SK-N-SH treated with all-trans-retinoic acid at 6 μM for 48 hours (cell line): ENCODE results near the gene EPB41L2.

Experiments used
- ATAC-seq: fragments of 200-7000 bp; cut with Tn5 transposase; 3 replicates; pipeline ENCODE4 v1.9.1; 2020; ENCODE audit warnings: mild to moderate bottlenecking, moderate library complexity
- ARNTL ChIP-seq: fragments of 450-650 bp; formaldehyde crosslinking; IDR thresholded peaks from 2 replicates; pipeline ENCODE4 v1.5.0; 2020; ENCODE audit warnings: low read depth, mild to moderate bottlenecking, moderate library complexity, borderline replicate concordance
- CSDC2 ChIP-seq: fragments of 250-450 bp; sonication (Bioruptor Pico); IDR thresholded peaks from 2 replicates; pipeline ENCODE4 v1.5.0; 2020; ENCODE audit warnings: mild to moderate bottlenecking, moderate library complexity
- ESRRG ChIP-seq: fragments of 250-450 bp; sonication (Bioruptor Pico); IDR thresholded peaks from 2 replicates; pipeline ENCODE4 v1.6.1; 2021; ENCODE audit warnings: mild to moderate bottlenecking
- GLIS3 ChIP-seq: fragments of 250-450 bp; sonication (Bioruptor Pico); IDR thresholded peaks from 2 replicates; pipeline ENCODE4 v1.5.0; 2020; ENCODE audit warnings: mild to moderate bottlenecking, moderate library complexity
- ISL1 ChIP-seq: fragments of 250-450 bp; sonication (Bioruptor Pico); IDR thresholded peaks from 2 replicates; pipeline ENCODE4 v2.1.2; 2022; ENCODE audit warnings: mild to moderate bottlenecking, moderate library complexity
- OSR1 ChIP-seq: fragments of 250-450 bp; sonication (Bioruptor Pico); IDR thresholded peaks from 2 replicates; pipeline ENCODE4 v1.8.0; 2022; ENCODE audit warnings: moderate library complexity, mild to moderate bottlenecking, inconsistent platforms
- PPARA ChIP-seq: fragments of 250-450 bp; sonication (Bioruptor Pico); IDR thresholded peaks from 2 replicates; pipeline ENCODE4 v1.5.0; 2020; ENCODE audit warnings: mild to moderate bottlenecking, borderline replicate concordance
- RARB ChIP-seq: fragments of 250-450 bp; sonication (Bioruptor Pico); IDR thresholded peaks from 2 replicates; pipeline ENCODE4 v1.8.0; 2021; ENCODE audit warnings: mild to moderate bottlenecking, moderate library complexity
- SNAI2 ChIP-seq: fragments of 250-450 bp; sonication (Bioruptor Pico); IDR thresholded peaks from 2 replicates; pipeline ENCODE4 v1.5.0; 2020; ENCODE audit warnings: mild to moderate bottlenecking, moderate library complexity
- TCF4 ChIP-seq: fragments of 250-450 bp; sonication (Bioruptor Pico); IDR thresholded peaks from 2 replicates; pipeline ENCODE4 v1.8.0; 2021; ENCODE audit warnings: mild to moderate bottlenecking, moderate library complexity, borderline replicate concordance
- ZC3H10 ChIP-seq: fragments of 250-450 bp; sonication (Bioruptor Pico); IDR thresholded peaks from 2 replicates; pipeline ENCODE4 v1.5.1; 2021; ENCODE audit warnings: mild to moderate bottlenecking, moderate library complexity
- ZFP3 ChIP-seq: fragments of 250-450 bp; sonication (Bioruptor Pico); IDR thresholded peaks from 2 replicates; pipeline ENCODE4 v1.5.0; 2020; ENCODE audit warnings: mild to moderate bottlenecking, moderate library complexity
- ZFP30 ChIP-seq: fragments of 450-650 bp; formaldehyde crosslinking; IDR thresholded peaks from 2 replicates; pipeline ENCODE4 v1.5.0; 2022; ENCODE audit warnings: mild to moderate bottlenecking, moderate library complexity
- ZNF565 ChIP-seq: fragments of 450-650 bp; formaldehyde crosslinking; conservative IDR thresholded peaks from 2 replicates; pipeline ENCODE4 v1.5.0; 2020; ENCODE audit warnings: low read depth, mild to moderate bottlenecking, moderate library complexity
- ZNF70 ChIP-seq: fragments of 450-650 bp; formaldehyde crosslinking; IDR thresholded peaks from 2 replicates; pipeline ENCODE4 v1.5.0; 2020; ENCODE audit warnings: mild to moderate bottlenecking, moderate library complexity
- ZNF8 ChIP-seq: fragments of 450-650 bp; formaldehyde crosslinking; IDR thresholded peaks from 2 replicates; pipeline ENCODE4 v1.5.0; 2020; ENCODE audit warnings: mild to moderate bottlenecking, moderate library complexity
- TF ChIP-seq, protein P1 (sequence below): fragments of 250-450 bp; sonication (Bioruptor Pico); IDR thresholded peaks from 2 replicates; pipeline ENCODE4 v1.5.1; 2020; ENCODE audit warnings: low read depth, mild to moderate bottlenecking, moderate library complexity
- TF ChIP-seq, protein P2 (sequence below): fragments of 250-450 bp; sonication (Bioruptor Pico); IDR thresholded peaks from 2 replicates; pipeline ENCODE4 v1.8.0; 2021; ENCODE audit warnings: low read depth, mild to moderate bottlenecking, moderate library complexity, borderline replicate concordance
- TF ChIP-seq, protein P3 (sequence below): fragments of 250-450 bp; sonication (Bioruptor Pico); IDR thresholded peaks from 2 replicates; pipeline ENCODE4 v1.5.0; 2020; ENCODE audit warnings: mild to moderate bottlenecking, moderate library complexity

The EPB41L2 gene

DNA sequence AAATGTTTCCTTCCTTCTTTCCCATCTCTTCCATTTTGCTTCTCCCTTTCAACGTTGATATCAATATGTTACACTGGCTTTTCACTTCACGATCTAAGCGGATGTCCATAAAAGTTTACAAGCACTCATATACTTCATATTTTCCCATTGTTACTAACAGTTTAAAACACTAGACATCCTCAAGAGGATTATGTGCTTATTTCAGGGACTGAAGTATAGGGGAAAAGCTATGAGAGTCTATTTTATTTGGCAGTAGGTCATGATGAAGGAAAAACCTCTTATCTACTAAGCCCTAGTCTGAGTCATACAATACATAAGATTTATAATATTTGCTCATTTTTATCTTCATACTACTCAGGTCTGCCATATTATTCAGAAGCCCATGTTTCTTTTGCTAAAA lies 20.6 kb upstream of the EPB41L2 start:
- no peak for TF ChIP-seq TCF4 (CRISPR knock-in tag)
- TF ChIP-seq ISL1 (CRISPR knock-in tag): no peak
- TF ChIP-seq ZNF70 (CRISPR knock-in tag): no peak
- TF ChIP-seq, protein P1, sequence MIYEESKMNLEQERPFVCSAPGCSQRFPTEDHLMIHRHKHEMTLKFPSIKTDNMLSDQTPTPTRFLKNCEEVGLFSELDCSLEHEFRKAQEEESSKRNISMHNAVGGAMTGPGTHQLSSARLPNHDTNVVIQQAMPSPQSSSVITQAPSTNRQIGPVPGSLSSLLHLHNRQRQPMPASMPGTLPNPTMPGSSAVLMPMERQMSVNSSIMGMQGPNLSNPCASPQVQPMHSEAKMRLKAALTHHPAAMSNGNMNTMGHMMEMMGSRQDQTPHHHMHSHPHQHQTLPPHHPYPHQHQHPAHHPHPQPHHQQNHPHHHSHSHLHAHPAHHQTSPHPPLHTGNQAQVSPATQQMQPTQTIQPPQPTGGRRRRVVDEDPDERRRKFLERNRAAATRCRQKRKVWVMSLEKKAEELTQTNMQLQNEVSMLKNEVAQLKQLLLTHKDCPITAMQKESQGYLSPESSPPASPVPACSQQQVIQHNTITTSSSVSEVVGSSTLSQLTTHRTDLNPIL (CRISPR knock-in tag): no peak
- TF ChIP-seq ZFP3 (CRISPR knock-in tag): no peak

DNA sequence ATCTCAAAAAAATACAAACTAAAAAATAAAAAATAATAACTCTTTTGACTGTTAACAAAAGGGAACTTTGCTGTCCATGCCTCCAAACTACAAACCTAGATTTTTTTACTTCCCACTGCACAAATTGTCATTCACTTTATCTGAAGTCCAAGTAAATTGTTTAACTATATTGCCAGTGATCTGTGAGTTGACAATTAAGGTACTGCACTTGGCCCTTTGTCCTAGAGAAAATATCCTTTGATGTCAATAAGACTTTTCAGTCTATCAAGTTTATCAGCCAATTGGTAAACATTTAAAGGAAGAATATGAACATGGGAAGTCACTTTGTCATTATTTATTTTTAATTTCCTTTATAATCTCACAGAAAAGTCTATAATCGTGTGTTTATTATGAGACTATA lies 19.3 kb upstream of the EPB41L2 start:
- no peak for ATAC-seq
- no peak for TF ChIP-seq ARNTL (CRISPR knock-in tag)
- no peak for TF ChIP-seq ZNF565 (CRISPR knock-in tag)
- no peak for TF ChIP-seq SNAI2 (CRISPR knock-in tag)
- no peak for TF ChIP-seq PPARA (CRISPR knock-in tag)
- TF ChIP-seq TCF4 (CRISPR knock-in tag): no peak
- TF ChIP-seq GLIS3 (CRISPR knock-in tag): no peak
- TF ChIP-seq ZNF8 (CRISPR knock-in tag): no peak
- TF ChIP-seq ZFP30 (CRISPR knock-in tag): no peak
- TF ChIP-seq, protein P2, sequence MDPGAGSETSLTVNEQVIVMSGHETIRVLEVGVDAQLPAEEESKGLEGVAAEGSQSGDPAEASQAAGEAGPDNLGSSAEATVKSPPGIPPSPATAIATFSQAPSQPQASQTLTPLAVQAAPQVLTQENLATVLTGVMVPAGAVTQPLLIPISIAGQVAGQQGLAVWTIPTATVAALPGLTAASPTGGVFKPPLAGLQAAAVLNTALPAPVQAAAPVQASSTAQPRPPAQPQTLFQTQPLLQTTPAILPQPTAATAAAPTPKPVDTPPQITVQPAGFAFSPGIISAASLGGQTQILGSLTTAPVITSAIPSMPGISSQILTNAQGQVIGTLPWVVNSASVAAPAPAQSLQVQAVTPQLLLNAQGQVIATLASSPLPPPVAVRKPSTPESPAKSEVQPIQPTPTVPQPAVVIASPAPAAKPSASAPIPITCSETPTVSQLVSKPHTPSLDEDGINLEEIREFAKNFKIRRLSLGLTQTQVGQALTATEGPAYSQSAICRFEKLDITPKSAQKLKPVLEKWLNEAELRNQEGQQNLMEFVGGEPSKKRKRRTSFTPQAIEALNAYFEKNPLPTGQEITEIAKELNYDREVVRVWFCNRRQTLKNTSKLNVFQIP: no peak
- TF ChIP-seq, all 23 proteins: peak for 0

More for the DNA sequence above, 20.6 kb upstream of the EPB41L2 start:
- no peak for ATAC-seq

DNA sequence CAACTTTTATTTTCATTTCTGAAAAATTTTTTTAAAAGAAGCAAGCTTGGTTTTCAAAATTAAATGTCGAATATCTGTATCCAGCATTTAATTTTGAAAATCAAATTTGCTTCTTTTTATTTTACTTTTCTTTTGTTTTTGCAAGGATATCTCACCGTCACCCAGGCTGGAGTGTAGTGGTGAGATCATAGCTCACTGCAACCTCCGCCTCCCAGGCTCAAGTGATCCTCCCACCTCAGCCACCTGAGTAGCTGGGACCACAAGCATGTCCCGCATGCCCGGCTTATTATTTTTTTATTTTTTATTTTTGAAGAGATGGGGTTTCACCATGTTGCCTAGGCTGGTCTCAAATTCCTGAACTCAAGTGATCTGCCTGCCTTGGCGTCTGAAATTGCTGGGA lies 17.0 kb upstream of the EPB41L2 start:
- TF ChIP-seq, protein P1 (CRISPR knock-in tag): no peak
- TF ChIP-seq ISL1 (CRISPR knock-in tag) (no peak), ZFP3 (CRISPR knock-in tag) (no peak), SNAI2 (CRISPR knock-in tag) (no peak), ZNF565 (CRISPR knock-in tag) (no peak)
- no peak for ATAC-seq

DNA sequence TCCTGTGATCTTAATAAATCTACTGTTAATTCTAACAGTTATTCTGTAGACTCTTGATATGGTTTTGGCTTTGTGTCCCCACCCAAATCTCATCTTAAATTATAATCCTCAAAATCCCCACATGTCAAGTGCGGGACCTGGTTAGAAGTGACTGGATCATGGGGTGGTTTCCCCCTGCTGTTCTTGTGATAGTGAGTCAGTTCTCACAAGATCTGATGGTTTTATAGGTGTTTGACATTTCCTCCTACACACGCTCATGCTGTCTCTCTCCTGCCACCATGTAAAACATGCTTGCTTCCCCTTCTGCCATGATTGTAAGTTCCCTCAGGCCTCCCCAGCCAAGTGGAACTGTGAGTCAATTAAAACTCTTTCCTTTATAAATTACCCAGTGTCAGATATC lies 10.5 kb upstream of the EPB41L2 start:
- TF ChIP-seq ZC3H10 (no peak), ESRRG (no peak), ARNTL (CRISPR knock-in tag) (no peak), ZFP3 (CRISPR knock-in tag) (no peak), OSR1 (no peak), ZNF8 (CRISPR knock-in tag) (no peak), ZFP30 (CRISPR knock-in tag) (no peak), RARB (no peak), CSDC2 (CRISPR knock-in tag) (no peak), PPARA (CRISPR knock-in tag) (no peak), SNAI2 (CRISPR knock-in tag) (no peak), TCF4 (CRISPR knock-in tag) (no peak), ZNF565 (CRISPR knock-in tag) (no peak), ISL1 (CRISPR knock-in tag) (no peak)
- TF ChIP-seq, protein P3, sequence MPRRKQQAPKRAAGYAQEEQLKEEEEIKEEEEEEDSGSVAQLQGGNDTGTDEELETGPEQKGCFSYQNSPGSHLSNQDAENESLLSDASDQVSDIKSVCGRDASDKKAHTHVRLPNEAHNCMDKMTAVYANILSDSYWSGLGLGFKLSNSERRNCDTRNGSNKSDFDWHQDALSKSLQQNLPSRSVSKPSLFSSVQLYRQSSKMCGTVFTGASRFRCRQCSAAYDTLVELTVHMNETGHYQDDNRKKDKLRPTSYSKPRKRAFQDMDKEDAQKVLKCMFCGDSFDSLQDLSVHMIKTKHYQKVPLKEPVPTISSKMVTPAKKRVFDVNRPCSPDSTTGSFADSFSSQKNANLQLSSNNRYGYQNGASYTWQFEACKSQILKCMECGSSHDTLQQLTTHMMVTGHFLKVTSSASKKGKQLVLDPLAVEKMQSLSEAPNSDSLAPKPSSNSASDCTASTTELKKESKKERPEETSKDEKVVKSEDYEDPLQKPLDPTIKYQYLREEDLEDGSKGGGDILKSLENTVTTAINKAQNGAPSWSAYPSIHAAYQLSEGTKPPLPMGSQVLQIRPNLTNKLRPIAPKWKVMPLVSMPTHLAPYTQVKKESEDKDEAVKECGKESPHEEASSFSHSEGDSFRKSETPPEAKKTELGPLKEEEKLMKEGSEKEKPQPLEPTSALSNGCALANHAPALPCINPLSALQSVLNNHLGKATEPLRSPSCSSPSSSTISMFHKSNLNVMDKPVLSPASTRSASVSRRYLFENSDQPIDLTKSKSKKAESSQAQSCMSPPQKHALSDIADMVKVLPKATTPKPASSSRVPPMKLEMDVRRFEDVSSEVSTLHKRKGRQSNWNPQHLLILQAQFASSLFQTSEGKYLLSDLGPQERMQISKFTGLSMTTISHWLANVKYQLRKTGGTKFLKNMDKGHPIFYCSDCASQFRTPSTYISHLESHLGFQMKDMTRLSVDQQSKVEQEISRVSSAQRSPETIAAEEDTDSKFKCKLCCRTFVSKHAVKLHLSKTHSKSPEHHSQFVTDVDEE (CRISPR knock-in tag): no peak
- TF ChIP-seq, protein P2: no peak
- TF ChIP-seq, protein P1 (CRISPR knock-in tag): no peak
- no peak for ATAC-seq
